Measurements from ENCODE around the gene TCEAL9.
"Not testable (repeated sequence)": the region's sequence is repeated elsewhere in the genome, so short reads cannot be mapped to it uniquely, and the experiment has no call there.

The TCEAL9 gene

DNA sequence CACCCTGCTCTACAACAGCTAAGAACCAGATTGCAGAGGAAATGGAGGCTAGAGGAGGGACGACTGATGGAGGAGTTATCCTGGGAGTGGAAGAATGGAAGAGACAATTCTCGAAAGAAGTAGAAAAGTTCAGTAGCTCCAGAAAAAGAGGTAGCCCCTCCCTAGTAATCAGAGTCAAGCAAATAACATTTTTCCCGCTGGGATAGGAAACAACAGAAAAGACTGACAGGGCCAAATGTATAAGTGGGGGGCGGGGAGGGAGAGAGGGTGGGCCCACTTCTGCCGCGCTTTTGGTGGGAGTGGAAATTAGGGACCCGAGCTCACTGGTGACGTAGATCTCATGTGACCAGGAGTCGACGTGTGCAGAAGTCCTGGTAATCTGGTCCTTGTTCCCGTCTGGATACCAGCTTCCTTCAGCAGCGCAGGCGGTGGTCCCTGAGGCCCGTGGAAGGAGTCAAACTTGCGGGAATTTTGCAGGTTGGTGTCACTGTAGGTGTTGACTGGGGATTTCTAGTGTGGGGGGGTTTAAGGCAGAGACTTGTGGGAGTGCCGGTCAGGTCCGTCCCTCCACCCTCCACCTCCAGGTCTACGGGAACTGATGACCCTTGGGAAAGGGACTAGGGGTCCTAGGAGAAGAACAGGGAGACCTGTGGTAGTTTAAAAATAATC is at the start of gene TCEAL9:
Gene TCEAL9, plus strand, starts transcription at position 377 of the 669 bp plus-strand sequence. CDS start 1,179 bp downstream, outside the sequence.
- DNase-seq (ENCODE audit: low read depth): no peak

DNA sequence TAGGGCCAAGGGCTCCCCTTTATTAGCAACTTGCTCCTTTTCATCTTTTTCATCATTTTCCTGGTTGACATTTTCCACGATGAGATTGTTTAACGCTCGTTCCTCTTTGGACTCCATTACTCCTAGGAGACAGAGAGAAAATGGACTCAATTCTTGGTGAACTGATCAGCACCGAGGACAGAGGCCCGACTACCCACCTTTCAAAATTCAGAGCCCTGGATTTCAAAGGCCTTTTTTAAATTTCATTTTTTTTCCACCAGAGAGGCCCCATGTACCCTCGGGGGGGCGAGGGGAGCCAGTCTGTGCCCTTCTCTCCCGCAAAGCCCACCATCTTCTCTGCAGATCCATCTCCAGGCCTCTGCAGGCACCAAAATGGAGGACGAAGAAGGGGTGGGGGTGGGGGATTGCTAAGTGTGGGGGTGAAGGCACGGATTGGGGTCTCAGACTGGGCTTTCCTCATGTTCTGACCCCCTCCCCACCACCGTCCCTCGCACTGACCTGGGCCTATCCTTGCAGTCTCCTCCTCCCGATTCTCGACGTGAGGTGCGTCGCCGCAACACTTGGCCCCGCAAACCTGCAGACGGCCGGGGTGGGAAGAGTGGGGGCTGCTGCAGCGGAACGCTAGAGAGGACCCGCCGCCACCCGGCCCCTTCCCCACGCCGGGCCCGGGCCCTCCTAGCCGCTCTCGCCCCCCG is 46.3 kb upstream of the TCEAL9 start:
- no peak for DNase-seq (ENCODE audit: low read depth)

DNA sequence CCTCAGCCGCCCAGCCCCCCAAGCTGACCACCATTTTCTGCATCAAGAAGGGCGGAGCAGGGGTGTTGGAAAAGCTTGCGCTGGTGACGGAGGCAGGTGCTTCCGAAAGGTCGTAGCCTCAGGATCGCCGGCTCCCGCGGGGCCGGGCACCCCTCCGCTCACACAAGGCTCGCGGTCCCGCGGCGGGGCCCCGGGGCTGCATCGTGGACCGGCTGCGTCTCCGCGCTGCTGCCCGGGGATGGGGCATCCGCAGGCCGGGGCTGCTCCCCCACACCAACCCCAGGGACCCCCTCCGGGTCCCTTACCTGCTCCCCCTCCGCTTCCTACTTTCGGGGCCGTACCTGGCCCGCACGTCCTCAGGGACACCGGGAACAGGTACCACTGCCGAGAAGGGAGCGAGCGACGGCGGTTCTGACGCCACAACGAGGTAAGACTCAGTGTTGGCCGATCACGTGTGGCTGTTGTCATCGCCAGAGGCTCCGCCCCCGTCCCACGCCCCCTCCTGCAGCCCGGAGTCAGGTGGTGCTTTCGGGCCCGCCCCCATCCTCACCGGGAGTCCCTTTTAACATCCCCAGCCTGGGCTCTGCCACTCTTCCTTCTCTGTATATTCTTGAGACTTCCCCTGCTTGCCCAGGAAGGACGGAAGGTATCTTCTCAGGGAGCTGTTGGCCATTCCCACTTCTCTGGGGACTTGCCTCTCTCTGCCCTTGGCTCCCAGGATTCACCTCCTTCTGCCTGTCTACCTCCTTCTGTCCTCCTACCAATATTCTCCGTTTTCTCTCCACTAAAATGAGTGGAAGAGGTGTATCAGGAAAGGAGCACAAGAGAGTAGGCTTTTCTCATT is 45.5 kb upstream of the TCEAL9 start, which contains the start of gene BEX2:
Gene BEX2, minus strand, starts transcription at position 436 of the 844 bp plus-strand sequence. CDS start 1,014 bp downstream, outside the sequence.
- DNase-seq (ENCODE audit: low read depth): peak; percentile 43

DNA sequence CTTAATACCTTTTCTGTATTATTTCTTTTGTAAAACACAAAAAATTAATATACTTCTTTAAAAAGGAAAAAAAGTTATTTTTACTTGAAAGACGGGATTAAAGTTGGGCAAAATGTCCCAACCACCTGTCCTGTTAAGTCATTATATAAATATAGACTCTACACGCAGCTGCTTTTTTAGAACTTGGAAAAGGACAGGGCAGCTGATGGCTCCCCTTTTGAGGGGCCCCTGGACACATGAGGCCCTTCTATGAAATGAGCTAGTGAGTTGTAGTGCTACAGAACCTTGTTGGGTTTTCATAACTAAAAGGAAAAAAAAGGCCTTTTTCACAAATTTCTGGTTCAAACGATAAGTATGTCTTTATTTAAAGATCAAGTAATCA is 44.9 kb upstream of the TCEAL9 start:
- DNase-seq (ENCODE audit: low read depth): no peak

- no peak for DNase-seq (ENCODE audit: low read depth)
These were observed 26.3 kb upstream of the TCEAL9 start, which contains the start of gene TCEAL7 for GRCh38 chrX:103329991-103330390. Gene TCEAL7 (plus strand): TSS chrX:103330239. CDS start chrX:103331404, 1,165 bp downstream.

DNA sequence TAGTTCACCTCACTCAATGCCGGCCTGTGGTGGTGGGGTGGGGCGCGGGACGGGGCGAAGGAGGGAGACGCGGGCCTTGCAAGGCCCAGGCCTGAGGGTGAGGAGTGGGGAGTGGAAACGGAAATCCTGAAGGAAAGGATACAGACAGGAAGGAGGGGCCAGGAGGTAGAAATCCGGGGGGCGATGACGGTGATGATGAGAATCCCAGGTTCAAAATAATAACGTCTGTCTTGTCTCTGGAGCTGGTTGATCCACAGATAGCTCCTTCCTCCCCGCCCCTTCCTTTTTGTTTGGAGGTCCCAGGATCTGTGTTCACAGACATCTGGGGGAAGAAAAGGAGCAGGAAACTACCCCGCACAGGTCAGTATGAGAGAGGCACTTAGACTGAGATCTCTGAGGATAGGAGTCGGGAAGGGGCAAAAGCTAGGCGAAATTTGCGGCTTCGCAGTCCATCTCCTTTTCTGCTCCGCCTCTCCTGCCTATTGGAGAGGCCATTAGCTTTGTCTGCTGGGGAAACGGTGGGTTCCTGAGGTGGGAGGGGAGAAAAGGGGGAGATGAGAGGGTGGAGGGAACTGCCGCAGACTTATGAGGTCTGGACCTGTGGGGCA is 25.5 kb upstream of the TCEAL9 start:
- DNase-seq (ENCODE audit: low read depth): no peak

DNA sequence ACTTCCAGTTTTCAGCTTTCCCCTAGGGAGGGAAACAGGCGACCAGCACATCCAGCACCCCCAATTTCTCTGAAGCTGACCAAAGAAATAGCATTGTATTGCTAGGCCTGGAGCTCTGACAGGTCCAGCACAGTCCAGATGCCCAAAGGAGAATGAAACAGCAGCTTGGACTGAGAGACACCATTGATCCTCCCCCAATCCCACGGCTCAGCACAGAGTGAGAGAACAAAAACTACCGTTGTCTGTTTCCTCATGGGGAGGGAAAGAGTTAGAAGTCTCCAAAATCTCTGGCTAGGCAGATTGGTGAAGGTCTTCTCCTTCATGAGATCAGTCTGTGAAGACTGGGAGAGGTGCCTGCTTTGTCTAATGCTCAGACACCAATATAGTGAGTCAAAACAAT is 17.6 kb upstream of the TCEAL9 start:
- DNase-seq (ENCODE audit: low read depth): no peak

GRCh38 chrX:103343105-103343504 is 13.2 kb upstream of the TCEAL9 start:
- no peak for DNase-seq (ENCODE audit: low read depth)

DNA sequence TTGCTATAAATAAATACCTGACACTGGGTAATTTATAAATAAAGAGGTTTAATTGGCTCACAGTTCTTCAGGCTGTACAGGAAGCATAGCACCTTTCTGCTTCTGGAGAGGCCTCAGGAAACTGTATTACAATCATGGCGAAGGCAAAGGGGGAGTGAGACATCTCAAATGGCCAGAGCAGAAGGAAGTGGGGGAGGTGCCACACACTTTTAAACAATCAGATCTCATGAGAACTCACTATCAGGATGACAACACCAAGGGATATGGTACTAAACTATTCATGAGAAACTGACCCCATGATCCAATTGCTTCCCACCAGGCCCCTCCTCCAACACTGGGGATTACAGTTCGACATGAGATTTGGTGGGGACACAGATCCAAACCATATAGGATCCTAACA is 11.7 kb upstream of the TCEAL9 start:
- no peak for DNase-seq (ENCODE audit: low read depth)

GRCh38 chrX:103347682-103348397 is 8.5 kb upstream of the TCEAL9 start:
- no peak for DNase-seq (ENCODE audit: low read depth)

- no peak for DNase-seq (ENCODE audit: low read depth)
These were observed 552 bp downstream of the TCEAL9 start for GRCh38 chrX:103356858-103357257.

DNA sequence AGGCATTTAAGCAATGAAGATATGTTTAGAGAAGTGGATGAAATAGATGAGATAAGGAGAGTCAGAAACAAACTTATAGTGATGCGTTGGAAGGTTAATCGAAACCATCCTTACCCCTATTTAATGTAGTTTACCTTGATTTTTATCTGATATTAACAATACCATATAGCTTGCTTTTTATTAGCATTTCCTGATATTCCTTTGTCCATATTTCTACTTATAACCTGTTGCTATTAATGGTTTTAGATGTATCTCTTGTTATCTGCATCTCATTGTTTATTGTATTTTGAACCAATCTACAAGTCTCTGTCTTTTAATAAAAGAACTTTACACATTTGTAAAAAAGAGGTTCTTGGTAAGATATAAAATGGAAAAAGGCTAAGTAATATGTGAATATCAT is 1.6 kb downstream of the TCEAL9 start:
- DNase-seq (ENCODE audit: low read depth): no peak

DNA sequence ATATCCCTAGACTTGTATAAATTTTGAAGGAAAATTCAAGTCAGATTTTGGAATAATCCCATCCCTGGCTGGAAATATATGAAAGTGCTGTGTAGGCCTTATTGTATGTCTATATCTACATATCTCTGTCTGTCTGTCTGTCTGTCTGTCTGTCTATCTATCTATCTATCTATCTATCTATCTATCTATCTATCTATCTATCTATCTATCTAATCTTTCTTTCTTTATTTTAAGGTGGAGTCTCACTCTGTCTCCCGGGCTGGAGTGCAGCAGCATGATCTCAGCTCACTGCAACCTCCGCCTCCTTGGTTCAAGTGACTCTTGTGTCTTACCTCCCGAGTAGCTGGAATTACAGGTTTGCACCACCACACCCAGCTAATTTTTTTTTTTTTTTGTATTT is 3.3 kb downstream of the TCEAL9 start:
- DNase-seq (ENCODE audit: low read depth): not testable (repeated sequence)

DNA sequence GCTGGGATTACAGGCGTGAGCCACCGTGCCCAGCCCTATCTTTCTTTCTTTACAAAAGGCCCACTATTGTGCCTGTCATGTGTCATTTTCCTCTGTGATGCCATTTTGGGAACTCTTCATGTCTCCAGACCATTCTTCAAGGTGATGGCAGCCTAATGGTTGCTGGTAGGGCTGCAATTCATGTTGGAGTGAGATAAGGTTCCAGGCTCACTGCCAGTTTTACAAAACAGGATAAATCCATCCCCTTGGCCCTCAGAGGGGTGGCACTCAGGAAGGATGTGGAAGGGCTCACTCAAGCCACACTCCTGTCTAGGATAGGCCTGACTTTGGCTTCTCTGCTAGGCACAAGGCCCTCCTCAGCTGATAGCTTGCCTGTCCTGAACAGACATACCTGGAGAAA is 3.8 kb downstream of the TCEAL9 start:
- no peak for DNase-seq (ENCODE audit: low read depth)

- DNase-seq (ENCODE audit: low read depth): no peak
These were observed 4.6 kb downstream of the TCEAL9 start for GRCh38 chrX:103360916-103361315.

DNA sequence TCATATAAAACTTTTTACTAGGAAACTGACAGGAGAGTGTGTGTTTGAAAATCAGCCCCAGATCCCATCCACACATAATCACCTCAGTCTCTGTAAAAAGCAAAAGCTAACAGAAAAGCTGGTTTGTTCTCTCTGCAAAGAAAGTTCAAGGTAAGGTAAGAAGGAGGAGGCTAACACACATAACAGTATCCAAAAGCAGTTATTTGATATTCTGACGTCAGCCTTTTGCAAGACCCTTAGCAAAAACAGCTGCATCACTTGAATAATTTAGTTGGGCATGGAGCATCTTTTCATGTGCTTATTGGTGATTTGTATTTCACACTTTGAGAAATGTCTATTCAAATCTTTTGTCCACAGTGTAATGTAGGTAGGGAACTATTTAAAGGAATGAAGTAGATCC is 5.5 kb downstream of the TCEAL9 start:
- DNase-seq (ENCODE audit: low read depth): no peak

GRCh38 chrX:103362474-103362873 is 6.2 kb downstream of the TCEAL9 start:
- no peak for DNase-seq (ENCODE audit: low read depth)

GRCh38 chrX:103363046-103363445 is 6.7 kb downstream of the TCEAL9 start:
- DNase-seq (ENCODE audit: low read depth): no peak

- no peak for DNase-seq (ENCODE audit: low read depth)
These were observed 11.2 kb downstream of the TCEAL9 start for GRCh38 chrX:103367502-103367901.

DNA sequence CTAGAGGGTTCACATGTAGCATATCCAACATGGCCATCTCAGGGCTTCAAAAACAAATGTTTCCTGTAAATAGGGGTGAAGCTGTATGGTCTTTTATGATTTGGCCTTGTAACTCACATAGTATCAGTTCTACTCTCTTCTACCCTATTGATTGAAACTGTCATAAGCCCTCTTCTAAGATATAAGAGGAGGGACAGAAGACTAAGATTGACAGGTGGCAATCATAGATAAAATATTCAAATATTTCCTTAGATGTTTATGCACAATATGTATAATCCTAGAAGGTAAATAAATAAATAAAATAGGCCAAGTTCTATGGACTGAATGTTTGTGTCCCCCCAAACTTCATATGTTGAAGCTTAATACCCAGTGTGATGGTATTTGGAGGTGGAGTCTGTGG is 13.2 kb downstream of the TCEAL9 start:
- no peak for DNase-seq (ENCODE audit: low read depth)

DNA sequence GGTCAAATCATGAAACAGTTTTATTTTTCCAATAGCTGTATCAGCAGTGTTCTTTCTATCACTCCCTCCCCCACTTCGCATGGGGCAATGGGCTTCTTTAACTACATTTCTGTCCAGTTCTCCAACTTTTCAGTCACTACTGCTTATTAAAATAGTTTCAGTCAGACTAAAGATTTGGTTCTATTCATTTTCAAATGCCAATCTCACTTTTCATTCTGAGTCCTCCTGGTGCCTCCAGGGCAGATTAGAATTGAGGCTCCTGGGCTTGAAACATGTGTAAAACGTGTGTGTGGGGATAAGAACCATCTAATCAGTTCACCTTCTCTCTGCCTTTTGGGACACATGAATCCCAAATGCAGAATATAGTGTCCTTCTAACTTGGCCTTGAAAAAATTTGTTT is 16.6 kb downstream of the TCEAL9 start:
- DNase-seq (ENCODE audit: low read depth): no peak

- DNase-seq (ENCODE audit: low read depth): no peak
These were observed 17.3 kb downstream of the TCEAL9 start for GRCh38 chrX:103373581-103373980.

All from stimulated activated CD8-positive, alpha-beta memory T cell treated with anti-CD3 and anti-CD28 coated beads, Interleukin-15, amount 100 ng/mL, for 24 hours (primary cell).